A673 (cell line): ENCODE measurements around the gene ZNF124.

Experiments used
- CTCF ChIP-seq: fragments of 300-800, 200-600 bp; sonication (generic); conservative IDR thresholded peaks from 2 replicates; pipeline ENCODE4 v1.5.1; 2017; ENCODE audit warnings: low read depth, mild to moderate bottlenecking, antibody characterized with exemption, low read length, moderate library complexity, mixed read lengths
- EZH2 ChIP-seq: fragments of 200-600 bp; sonication (generic); IDR thresholded peaks from 2 replicates; pipeline ENCODE4 v1.6.1; 2017; ENCODE audit warnings: borderline replicate concordance, low read depth, mild to moderate bottlenecking, mixed read lengths, antibody characterized with exemption, low read length; ENCODE audit not compliant: poor library complexity, severe bottlenecking

- TF ChIP-seq CTCF (no peak), EZH2 (no peak)
These were observed 12.4 kb upstream of the ZNF124 start for GRCh38 chr1:247184254-247184653.
